Activated naive CD8-positive, alpha-beta T cell treated with anti-CD3 and anti-CD28 coated beads for 36 hours (primary cell): ENCODE results near the gene LAIR1. TPM values are rescaled to one million over a fixed set of nuclear protein-coding genes. Genes with fewer than 3 reads are reported as not detected.
"Not testable (repeated sequence)": the region's sequence is repeated elsewhere in the genome, so short reads cannot be mapped to it uniquely, and the experiment has no call there.

Source experiments
- DNase-seq: peaks from one replicate; pipeline ENCODE4 v3.0.0; 2021
- H3K27ac Mint-ChIP-seq: one replicate; pipeline ENCODE4 v1.8.0; 2022; ENCODE audit warnings: mild to moderate bottlenecking, moderate library complexity, mixed read lengths
- H3K27me3 Mint-ChIP-seq: one replicate; pipeline ENCODE4 v1.8.0; 2022; ENCODE audit warnings: mild to moderate bottlenecking, mixed read lengths
- H3K36me3 Mint-ChIP-seq: one replicate; pipeline ENCODE4 v1.8.0; 2021; ENCODE audit warnings: mild to moderate bottlenecking, mixed read lengths
- H3K4me1 Mint-ChIP-seq: one replicate; pipeline ENCODE4 v1.8.0; 2021; ENCODE audit warnings: mixed read lengths
- H3K4me3 Mint-ChIP-seq: one replicate; pipeline ENCODE4 v1.8.0; 2022; ENCODE audit warnings: mild to moderate bottlenecking, moderate library complexity, mixed read lengths
- H3K9me3 Mint-ChIP-seq: one replicate; pipeline ENCODE4 v1.8.0; 2022; ENCODE audit warnings: mixed read lengths
- total RNA-seq, 2 experiments: library from RNA; stranded (reverse); gene quantifications; one replicate each; pipeline ENCODE4 v1.2.3, GENCODE V29; 2021

The LAIR1 gene
- total RNA-seq, 2 experiments from 2014 or later: 9.0 to 10.1 TPM

DNA sequence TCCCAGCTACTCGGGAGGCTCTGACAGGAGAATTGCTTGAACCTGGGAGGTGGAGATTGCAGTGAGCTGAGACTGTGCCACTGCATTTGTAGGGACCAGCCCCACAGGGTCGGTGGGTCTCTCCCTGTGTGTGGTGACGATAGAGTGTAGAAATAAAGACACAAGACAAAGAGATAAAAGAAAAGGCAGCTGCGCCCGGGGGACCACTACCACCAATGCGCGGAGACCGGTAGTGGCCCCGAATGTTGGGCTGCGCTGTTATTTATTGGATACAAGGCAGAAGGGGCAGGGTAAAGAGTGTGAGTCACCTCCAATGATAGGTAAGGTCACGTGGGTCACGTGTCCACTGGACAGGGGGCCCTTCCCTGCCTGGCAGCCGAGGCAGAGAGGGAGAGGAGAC is 42.4 kb downstream of the LAIR1 start:
- H3K9me3 Mint-ChIP-seq, DNase-seq, H3K27ac Mint-ChIP-seq, H3K4me3 Mint-ChIP-seq, H3K36me3 Mint-ChIP-seq: not testable (repeated sequence)
- Mint-ChIP-seq H3K27me3 (peaks cover 10% of the 10 kb centered on the region), H3K4me1 (peaks cover 13% of the 10 kb centered on the region)

DNA sequence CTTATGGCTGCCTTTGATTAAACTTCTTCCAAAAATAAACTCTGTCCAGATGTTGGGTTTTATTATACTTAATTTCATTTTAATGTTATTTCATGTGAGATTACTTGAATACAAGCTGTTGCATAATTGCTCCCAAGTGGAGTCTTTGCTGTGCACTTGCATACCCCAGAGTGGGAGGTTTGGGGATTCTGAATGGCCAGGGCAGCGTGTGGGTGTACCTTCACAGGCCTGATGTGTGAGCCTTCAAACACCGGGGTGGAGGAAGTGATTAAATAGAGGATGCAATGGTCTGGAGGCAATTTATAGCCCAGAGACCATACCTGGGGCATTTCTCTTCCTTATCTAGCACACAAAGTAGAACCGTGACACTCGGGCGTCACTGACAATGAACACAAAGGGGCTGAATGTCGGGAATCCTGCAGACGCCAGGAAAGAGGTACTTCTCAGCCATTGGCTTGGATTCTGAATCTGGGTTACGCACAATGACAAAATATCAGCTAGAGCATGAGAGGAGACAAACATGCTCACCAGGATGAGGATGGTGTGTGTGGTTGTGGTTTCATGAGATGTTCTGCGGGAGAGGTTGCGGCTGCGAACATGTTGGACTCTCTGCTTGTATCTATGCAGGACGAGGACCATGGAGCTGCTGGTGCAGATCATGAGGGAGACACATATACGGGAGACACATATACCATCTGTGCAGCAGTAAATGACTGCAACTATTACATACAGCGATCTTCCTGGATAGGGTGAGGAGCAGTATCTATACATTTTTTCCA is 44.6 kb downstream of the LAIR1 start:
- Mint-ChIP-seq H3K4me3 (no peak overlapping the region), H3K27me3 (peaks cover 16% of the 10 kb centered on the region), H3K9me3 (no peaks in the 10 kb centered on the region), H3K27ac (no peak overlapping the region), H3K36me3 (no peaks in the 10 kb centered on the region), H3K4me1 (peaks cover 3% of the 10 kb centered on the region)
- no peak for DNase-seq

DNA sequence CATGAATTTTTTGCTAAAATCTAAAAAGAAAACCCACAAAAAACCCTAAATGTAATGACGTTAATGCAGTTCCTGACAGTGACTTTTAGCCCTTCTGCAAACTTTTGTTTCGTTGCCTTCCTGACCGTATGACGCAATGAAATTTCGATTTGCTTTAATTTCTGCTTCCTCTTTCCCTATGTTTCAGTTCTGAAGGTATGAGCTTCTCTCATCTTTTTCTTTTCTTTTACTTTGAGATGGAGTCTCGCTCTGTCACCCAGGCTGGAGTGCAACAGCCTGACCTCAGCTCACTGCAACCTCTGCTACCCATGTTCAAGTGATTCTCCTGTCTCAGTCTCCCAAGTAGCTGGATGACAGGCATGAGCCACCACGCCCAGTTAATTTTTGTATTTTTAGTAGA is 45.7 kb downstream of the LAIR1 start:
- Mint-ChIP-seq H3K27ac (no peak overlapping the region), H3K4me1 (no peaks in the 10 kb centered on the region), H3K4me3 (no peak overlapping the region), H3K27me3 (peaks cover 20% of the 10 kb centered on the region), H3K9me3 (no peaks in the 10 kb centered on the region), H3K36me3 (no peaks in the 10 kb centered on the region)
- DNase-seq: no peak

DNA sequence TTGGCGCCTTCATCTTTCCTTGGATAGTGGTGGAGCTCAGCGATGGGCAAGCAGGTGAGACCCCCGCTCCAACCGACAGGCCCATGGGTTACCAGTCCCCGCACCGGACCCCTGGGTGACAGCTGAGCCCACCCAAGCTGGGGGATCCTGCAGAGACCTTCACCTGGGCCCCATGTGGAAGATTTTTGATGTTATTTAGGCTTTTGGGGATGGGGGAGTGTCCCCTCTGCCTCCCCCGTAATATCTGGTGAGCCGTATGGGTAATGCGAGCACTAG is 46.8 kb downstream of the LAIR1 start:
- Mint-ChIP-seq H3K36me3 (no peaks in the 10 kb centered on the region), H3K27ac (no peak overlapping the region), H3K27me3 (peaks cover 29% of the 10 kb centered on the region), H3K4me3 (no peak overlapping the region), H3K4me1 (no peaks in the 10 kb centered on the region), H3K9me3 (no peaks in the 10 kb centered on the region)
- DNase-seq: no peak

DNA sequence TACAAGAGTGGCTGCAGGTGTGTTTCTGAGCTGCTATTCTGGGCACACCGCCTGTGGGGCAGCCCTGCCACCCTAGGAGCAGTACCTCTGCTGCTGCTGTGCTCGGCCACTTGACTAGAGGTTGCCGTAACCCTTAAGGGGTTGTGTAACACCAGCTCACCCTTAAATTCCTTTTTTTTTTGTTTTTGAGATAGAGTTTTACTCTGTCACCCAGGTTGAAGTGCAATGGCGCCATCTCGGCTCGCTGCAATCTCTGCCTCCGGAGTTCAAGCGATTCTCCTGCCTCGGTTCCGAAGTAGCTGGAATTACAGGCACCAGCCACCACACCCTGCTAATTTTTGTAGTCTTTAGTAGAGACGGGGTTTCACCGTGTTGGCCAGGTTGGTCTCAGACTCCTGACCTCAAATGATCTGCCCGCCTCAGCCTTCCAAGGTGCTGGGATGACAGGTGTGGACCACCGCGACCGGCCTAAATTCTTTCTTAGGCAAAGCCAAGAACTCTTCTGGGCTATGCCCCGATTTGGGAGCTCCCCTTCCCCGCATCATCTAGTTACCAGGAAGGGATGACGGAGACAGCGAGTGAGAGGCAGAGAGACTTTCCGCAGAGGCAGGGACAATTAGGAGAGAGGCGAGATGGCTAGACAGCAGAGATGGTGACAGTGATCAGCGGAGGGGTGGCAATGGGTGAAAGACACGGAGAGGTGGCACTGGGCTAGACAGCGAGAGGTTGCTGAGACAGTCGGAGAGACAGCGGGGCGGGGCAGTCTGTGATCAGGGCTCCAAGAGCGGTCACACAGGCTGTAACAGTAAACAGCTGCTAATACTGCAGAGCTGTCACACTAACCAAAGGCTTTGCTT is 47.4 kb downstream of the LAIR1 start:
- Mint-ChIP-seq H3K4me3 (no peak overlapping the region), H3K27ac (no peak overlapping the region), H3K9me3 (no peaks in the 10 kb centered on the region), H3K36me3 (no peaks in the 10 kb centered on the region), H3K4me1 (no peaks in the 10 kb centered on the region), H3K27me3 (peaks cover 34% of the 10 kb centered on the region)
- no peak for DNase-seq

DNA sequence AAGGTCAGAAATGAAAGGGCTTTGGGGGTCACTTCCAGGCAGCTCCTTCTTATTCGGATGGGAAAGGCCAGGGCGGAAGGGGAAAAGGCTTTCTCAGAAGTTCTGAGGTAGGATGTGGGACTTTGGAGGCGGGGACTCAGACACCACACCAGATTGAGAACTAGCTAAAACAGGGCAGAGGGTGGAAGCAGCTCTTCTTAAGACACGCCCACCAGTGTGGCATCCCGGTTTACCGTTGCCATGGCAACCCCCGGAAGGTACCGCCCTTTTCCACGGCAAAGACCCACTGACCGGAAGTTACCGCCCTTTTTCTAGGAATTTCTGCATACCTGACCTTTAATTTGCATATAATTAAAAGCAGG is 48.0 kb downstream of the LAIR1 start:
- Mint-ChIP-seq H3K27me3 (peaks cover 40% of the 10 kb centered on the region), H3K4me1 (no peaks in the 10 kb centered on the region), H3K36me3 (no peaks in the 10 kb centered on the region), H3K27ac (no peak overlapping the region), H3K9me3 (no peaks in the 10 kb centered on the region), H3K4me3 (no peak overlapping the region)
- no peak for DNase-seq

- Mint-ChIP-seq H3K27me3 (peaks cover 45% of the 10 kb centered on the region), H3K4me1 (no peaks in the 10 kb centered on the region), H3K36me3 (no peaks in the 10 kb centered on the region), H3K4me3 (no peak overlapping the region), H3K27ac (no peak overlapping the region), H3K9me3 (no peaks in the 10 kb centered on the region)
- no peak for DNase-seq
Measured at GRCh38 chr19:54315956-54316355, 48.8 kb downstream of the LAIR1 start.

DNA sequence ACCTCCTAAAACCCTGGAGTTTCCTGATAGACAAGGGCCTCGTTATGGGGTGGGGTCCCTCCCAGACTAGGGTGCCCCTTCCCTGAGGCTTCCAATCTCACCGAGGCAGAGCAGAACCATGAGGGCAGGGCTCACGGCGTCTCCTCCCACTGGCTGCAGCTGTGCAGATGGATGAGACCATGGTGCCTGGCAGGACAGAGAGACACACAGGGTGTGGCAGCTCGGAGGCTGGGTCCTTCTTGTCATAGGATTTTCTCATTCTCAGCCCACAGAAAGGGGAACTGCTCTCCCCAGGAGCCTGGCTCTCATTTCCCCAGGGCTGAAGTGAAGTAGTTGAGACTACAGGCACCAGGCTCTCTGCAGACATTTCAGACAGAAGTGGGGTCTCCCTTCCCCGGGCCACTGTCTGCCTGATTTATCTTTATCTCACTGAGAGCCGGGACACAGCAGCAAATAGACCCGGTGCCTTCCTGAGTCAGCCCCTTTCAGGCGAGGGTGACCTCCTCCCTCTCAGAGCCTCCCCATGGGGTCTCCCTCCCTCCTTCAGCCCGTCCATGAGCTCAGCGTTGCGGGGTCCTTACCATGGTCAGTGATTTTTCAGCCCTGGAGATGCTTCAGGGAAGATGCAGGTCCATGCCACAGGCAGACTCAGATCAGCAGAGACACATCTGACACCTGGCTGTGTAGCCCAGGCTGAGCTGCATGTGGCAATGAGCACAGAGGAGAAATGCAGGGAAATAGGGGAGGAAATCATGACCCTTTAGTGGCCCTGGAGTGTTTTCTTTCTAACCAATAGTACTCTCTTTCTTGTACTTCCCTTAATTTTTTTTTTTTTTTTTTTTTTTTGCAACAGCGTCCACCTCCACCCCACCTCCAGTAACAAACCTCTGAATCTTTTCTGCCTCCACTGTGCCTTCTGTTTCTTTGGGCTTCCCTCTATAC is 52.0 kb downstream of the LAIR1 start, which contains the start of gene LILRA5:
LILRA5 (minus strand) TSS at position 731 of the 942 bp plus-strand sequence; CDS start at position 584, 147 bp downstream.
- peaks cover 42% of the 10 kb centered on the region for H3K27me3 Mint-ChIP-seq
- no peaks in the 10 kb centered on the region for H3K4me1 Mint-ChIP-seq
- DNase-seq: no peak
- H3K9me3 Mint-ChIP-seq: no peaks in the 10 kb centered on the region
- no peaks in the 10 kb centered on the region for H3K36me3 Mint-ChIP-seq
- no peak within 1 kb of the TSS for H3K4me3 Mint-ChIP-seq
- H3K27ac Mint-ChIP-seq: no peak within 1 kb of the TSS

DNA sequence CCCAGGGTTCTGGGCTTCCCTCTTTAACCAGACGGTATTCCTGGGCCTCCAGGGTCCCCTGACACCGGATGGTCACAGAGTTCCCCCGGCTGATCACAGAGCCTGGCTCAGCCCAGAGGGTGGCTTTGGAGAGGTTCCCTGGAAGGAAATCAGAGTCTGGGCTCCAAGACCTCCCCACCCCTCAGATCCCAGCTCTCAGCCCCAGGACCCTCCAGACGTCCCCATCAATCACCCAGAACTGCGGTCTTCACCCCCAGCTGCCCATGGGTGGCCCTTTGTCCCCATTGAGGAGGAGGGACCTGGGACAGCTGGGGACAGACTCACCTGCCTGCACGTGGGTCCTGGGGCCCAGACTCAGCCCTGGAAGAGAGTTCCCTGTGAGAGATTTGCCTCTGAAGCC is 52.7 kb downstream of the LAIR1 start:
- no peak for DNase-seq
- H3K27me3 Mint-ChIP-seq: peaks cover 41% of the 10 kb centered on the region
- H3K27ac Mint-ChIP-seq: no peak overlapping the region
- no peaks in the 10 kb centered on the region for H3K9me3 Mint-ChIP-seq
- H3K36me3 Mint-ChIP-seq: no peaks in the 10 kb centered on the region
- no peak overlapping the region for H3K4me3 Mint-ChIP-seq
- no peaks in the 10 kb centered on the region for H3K4me1 Mint-ChIP-seq

- Mint-ChIP-seq H3K4me1 (no peaks in the 10 kb centered on the region), H3K9me3 (no peaks in the 10 kb centered on the region), H3K27me3 (peaks cover 39% of the 10 kb centered on the region), H3K27ac (no peak overlapping the region), H3K36me3 (no peaks in the 10 kb centered on the region), H3K4me3 (no peak overlapping the region)
- no peak for DNase-seq
Measured at GRCh38 chr19:54311486-54311885, 53.2 kb downstream of the LAIR1 start.

GRCh38 chr19:54310543-54310942 is 54.2 kb downstream of the LAIR1 start:
- Mint-ChIP-seq H3K36me3 (no peaks in the 10 kb centered on the region), H3K27ac (no peak overlapping the region), H3K9me3 (no peaks in the 10 kb centered on the region), H3K4me3 (no peak overlapping the region), H3K4me1 (no peaks in the 10 kb centered on the region), H3K27me3 (peaks cover 36% of the 10 kb centered on the region)
- DNase-seq: no peak

GRCh38 chr19:54309811-54310210 is 54.9 kb downstream of the LAIR1 start:
- H3K9me3 Mint-ChIP-seq: no peaks in the 10 kb centered on the region
- no peak overlapping the region for H3K27ac Mint-ChIP-seq
- DNase-seq: no peak
- no peaks in the 10 kb centered on the region for H3K36me3 Mint-ChIP-seq
- no peak overlapping the region for H3K4me3 Mint-ChIP-seq
- H3K4me1 Mint-ChIP-seq: peaks cover under 1% of the 10 kb centered on the region
- peaks cover 36% of the 10 kb centered on the region for H3K27me3 Mint-ChIP-seq

DNA sequence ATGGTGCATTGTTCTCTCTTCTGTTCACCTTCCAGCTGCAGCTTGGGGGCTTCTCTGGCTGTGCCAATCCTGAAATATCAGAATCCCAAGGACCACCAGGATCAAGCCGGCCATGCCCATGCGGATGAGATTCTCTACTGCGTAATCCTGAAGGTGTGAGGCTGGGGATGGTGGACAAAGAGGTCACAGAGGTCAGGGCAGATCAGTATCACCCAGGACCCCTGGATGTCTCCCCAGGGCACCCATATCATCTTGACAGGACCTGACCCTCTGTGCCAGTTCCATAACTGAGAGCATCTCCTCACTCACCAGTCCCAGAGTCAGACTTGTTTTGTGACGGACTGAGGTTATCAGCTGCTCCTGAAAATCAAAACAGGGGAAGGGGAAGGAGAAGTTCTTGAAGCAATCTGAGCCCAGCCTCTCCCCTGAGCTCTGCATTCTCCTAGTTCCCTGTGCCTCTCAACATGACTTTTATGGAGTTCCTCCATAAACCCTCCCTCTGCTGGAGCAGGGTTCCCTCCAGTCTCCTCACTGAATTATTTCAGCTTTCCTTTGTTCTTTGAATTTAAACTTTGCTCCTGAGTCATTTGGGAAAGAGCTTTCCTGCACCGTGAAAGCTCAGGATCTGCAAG is 57.2 kb downstream of the LAIR1 start:
- Mint-ChIP-seq H3K27ac (no peak overlapping the region), H3K4me1 (peaks cover 9% of the 10 kb centered on the region), H3K27me3 (peaks cover 21% of the 10 kb centered on the region), H3K36me3 (no peaks in the 10 kb centered on the region), H3K9me3 (no peaks in the 10 kb centered on the region), H3K4me3 (no peak overlapping the region)
- no peak for DNase-seq

GRCh38 chr19:54305141-54305540 is 59.6 kb downstream of the LAIR1 start:
- H3K27ac Mint-ChIP-seq: no peak overlapping the region
- H3K9me3 Mint-ChIP-seq: no peaks in the 10 kb centered on the region
- peaks cover 9% of the 10 kb centered on the region for H3K27me3 Mint-ChIP-seq
- no peaks in the 10 kb centered on the region for H3K36me3 Mint-ChIP-seq
- H3K4me3 Mint-ChIP-seq: no peak overlapping the region
- DNase-seq: no peak
- H3K4me1 Mint-ChIP-seq: peaks cover 9% of the 10 kb centered on the region

GRCh38 chr19:54302257-54302656 is 62.5 kb downstream of the LAIR1 start:
- H3K36me3 Mint-ChIP-seq: no peaks in the 10 kb centered on the region
- H3K27ac Mint-ChIP-seq: no peak overlapping the region

More at GRCh38 chr19:54302257-54302656, 62.5 kb downstream of the LAIR1 start:
- Mint-ChIP-seq H3K4me3 (no peak overlapping the region), H3K27me3 (peaks cover 7% of the 10 kb centered on the region), H3K4me1 (peaks cover 9% of the 10 kb centered on the region), H3K9me3 (no peaks in the 10 kb centered on the region)
- no peak for DNase-seq
